ENCODE results near the gene NEBL.

GRCh38 chr10:20767028-20767427 lies 130.1 kb downstream of the NEBL start:
- no peak for TF ChIP-seq CTCF (conservative IDR thresholded peaks at IDR 0.05; ENCODE audit: low read depth in 2 of 2)
- TF ChIP-seq POLR2AphosphoS5 (IDR thresholded peaks at IDR 0.05; ENCODE audit: low read depth): no peak
- TF ChIP-seq EZH2phosphoT487 (IDR thresholded peaks at IDR 0.05; ENCODE audit: unreplicated experiment): no peak
- no peak for TF ChIP-seq REST (IDR thresholded peaks at IDR 0.05; ENCODE audit: unreplicated experiment)

All from GM23338 (cell line).